OCI-LY1 (cell line): ENCODE data around the gene SETDB1.

Experiments used
- EZH2 ChIP-seq: fragments of 200-600 bp; sonication (generic), shearing (Covaris generic); IDR thresholded peaks from 2 replicates; pipeline ENCODE4 v1.8.0; 2017; ENCODE audit warnings: borderline replicate concordance, mixed run types, mild to moderate bottlenecking, antibody characterized with exemption, low read length, moderate library complexity, mixed read lengths
- TF ChIP-seq, protein P1 (sequence below): fragments of 200-600 bp; sonication (generic), shearing (Covaris generic); IDR thresholded peaks from 2 replicates; pipeline ENCODE4 v1.5.1; 2017; ENCODE audit warnings: mild to moderate bottlenecking, antibody characterized with exemption, low read length, moderate library complexity, mixed read lengths

DNA sequence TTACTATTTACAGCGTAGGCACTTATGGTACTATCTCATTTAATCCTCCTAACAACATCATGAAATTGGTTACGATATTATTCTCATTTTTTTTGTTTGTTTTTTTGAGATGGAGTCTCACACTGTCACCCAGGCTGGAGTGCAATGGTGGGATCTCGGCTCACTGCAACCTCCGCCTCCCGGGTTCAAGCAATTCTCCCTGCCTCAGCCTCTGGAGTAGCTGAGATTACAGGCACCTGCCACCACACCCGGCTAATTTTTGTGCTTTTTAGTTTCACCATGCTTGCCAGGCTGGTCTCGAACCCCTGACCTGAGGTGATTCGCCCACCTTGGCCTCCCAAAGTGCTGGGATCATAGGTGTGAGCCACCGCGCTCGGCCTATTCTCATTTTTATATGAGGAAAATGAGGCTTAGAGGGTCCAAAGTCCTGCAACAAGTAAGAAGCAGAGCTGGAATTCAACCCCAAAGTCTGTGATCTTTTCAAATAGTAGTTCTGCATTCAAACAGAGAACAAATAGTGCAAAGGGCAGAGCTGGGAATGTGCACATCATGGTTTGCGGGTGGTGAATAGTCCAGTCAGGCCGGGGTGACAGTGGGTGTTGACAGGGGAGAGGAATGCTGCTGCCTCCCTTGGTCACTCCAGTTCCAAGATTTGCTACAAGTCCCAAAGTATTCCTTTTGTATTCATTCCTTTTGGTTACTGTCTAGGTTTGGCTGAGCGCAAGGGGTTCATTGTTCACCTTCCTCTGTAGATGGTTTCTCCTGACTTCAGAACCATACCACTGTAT, 86.7 kb downstream of the SETDB1 start:
- TF ChIP-seq, protein P1, sequence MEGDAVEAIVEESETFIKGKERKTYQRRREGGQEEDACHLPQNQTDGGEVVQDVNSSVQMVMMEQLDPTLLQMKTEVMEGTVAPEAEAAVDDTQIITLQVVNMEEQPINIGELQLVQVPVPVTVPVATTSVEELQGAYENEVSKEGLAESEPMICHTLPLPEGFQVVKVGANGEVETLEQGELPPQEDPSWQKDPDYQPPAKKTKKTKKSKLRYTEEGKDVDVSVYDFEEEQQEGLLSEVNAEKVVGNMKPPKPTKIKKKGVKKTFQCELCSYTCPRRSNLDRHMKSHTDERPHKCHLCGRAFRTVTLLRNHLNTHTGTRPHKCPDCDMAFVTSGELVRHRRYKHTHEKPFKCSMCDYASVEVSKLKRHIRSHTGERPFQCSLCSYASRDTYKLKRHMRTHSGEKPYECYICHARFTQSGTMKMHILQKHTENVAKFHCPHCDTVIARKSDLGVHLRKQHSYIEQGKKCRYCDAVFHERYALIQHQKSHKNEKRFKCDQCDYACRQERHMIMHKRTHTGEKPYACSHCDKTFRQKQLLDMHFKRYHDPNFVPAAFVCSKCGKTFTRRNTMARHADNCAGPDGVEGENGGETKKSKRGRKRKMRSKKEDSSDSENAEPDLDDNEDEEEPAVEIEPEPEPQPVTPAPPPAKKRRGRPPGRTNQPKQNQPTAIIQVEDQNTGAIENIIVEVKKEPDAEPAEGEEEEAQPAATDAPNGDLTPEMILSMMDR, result no peak
- no peak for TF ChIP-seq EZH2
